Adipocyte (in vitro differentiated cells): Measurements from ENCODE around the gene ISG15.
"Not testable (repeated sequence)": the region's sequence is repeated elsewhere in the genome, so short reads cannot be mapped to it uniquely, and the experiment has no call there.

Source experiments
- DNase-seq: peaks from one replicate; pipeline ENCODE4 v3.0.0-alpha.2; 2015; ENCODE audit warnings: low read depth
- H3K27me3 ChIP-seq: replicated peaks from 2 replicates; pipeline ENCODE4 v1.7.0; 2013; ENCODE audit warnings: mild to moderate bottlenecking, low read length, moderate library complexity; ENCODE audit not compliant: control insufficient read depth, insufficient read depth
- H3K36me3 ChIP-seq: 2 replicates; pipeline ENCODE4 v1.7.0; 2013; ENCODE audit warnings: low read length, mild to moderate bottlenecking, moderate library complexity; ENCODE audit not compliant: control insufficient read depth, insufficient read depth, severe bottlenecking
- H3K4me1 ChIP-seq: 2 replicates; pipeline ENCODE4 v1.7.0; 2013; ENCODE audit warnings: mild to moderate bottlenecking, low read length, moderate library complexity; ENCODE audit not compliant: control insufficient read depth, insufficient read depth
- H3K4me3 ChIP-seq: 2 replicates; pipeline ENCODE4 v1.7.0; 2013; ENCODE audit warnings: mild to moderate bottlenecking, low read length, moderate library complexity
- H3K9ac ChIP-seq: 2 replicates; pipeline ENCODE4 v1.7.0; 2013; ENCODE audit warnings: mild to moderate bottlenecking, low read length, moderate library complexity
- H3K9me3 ChIP-seq: 2 replicates; pipeline ENCODE4 v1.7.0; 2013; ENCODE audit warnings: mild to moderate bottlenecking, low read length, moderate library complexity; ENCODE audit not compliant: control insufficient read depth

ISG15 gene

DNA sequence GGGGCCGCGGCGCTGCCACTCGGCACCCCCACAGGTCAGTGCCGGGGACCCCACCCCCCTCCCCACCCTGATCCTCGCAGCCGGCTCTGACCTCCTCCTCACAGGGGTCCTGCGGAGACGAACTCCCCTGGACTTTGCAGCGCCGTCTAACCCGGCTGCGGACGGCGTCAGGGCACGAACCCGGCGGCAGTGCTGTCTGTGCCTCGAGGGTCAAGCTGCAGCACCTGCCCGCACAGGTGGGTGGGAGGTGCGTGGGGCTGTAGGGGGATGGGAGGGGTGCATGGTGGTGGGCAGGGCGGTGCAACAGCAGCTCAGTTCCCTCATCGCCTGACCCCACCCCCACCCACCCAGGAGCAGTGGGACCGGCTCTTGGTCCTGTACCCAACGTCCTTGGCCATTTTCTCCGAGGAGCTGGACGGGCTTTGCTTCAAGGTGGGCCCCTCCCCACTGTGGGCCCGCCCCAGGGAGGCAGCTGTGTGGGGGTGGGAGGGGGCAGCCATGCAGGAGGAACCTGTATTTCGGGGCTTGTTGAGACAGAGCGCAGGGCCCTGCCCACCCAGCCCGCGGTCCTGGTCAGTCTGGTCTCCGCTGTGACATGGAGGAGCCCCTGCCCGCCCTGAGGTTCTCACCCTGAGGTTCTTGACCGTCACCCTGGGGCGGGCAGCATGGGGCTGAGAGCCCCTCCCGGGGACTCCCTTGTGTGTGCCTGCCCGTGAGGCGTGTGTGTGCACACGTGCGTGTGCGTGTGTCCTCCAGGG is 42.1 kb upstream of the ISG15 start:
- H3K36me3 ChIP-seq = no peaks in the 10 kb centered on the region
- peaks cover 42% of the 10 kb centered on the region for H3K27me3 ChIP-seq
- no peaks in the 10 kb centered on the region for H3K9me3 ChIP-seq
- H3K4me3 ChIP-seq = no peak overlapping the region
- H3K4me1 ChIP-seq = no peaks in the 10 kb centered on the region
- no peak overlapping the region for H3K9ac ChIP-seq
- DNase-seq = no peak

DNA sequence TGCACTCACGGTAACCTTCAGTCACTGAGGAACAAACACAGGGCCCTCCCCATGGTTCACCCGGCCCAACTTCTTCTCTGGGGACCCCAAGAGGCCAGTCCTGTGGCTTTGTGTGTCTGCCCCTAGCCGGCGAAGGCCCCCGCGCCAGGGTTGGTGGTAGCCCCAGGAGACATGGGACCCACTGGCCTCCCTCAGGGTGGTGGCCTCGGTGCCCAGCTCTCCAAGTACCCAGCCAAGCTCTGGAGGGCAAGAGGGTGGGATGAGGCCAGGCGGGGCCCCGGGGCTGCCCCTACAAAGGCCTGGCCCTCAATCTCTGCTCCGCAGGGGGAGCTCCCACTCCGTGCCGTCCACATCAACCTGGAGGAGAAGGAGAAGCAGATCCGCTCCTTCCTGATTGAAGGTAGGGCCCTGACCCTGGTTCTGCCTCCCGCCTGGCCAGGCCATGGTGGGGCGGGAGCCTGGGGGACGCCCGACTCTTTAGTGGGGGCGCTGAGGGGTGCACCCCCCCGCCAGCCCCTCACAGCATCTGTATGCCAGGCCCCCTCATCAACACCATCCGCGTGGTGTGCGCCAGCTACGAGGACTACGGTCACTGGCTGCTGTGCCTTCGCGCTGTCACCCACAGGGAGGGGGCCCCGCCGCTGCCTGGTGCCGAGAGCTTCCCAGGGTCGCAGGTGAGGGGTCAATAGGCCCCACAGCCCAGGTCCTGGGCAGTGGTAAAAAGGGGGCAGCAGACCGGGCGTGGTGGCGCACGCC is 41.4 kb upstream of the ISG15 start:
- H3K4me1 ChIP-seq = no peaks in the 10 kb centered on the region
- no peaks in the 10 kb centered on the region for H3K9me3 ChIP-seq
- no peaks in the 10 kb centered on the region for H3K36me3 ChIP-seq
- no peak for DNase-seq
- H3K27me3 ChIP-seq = peaks cover 45% of the 10 kb centered on the region
- no peak overlapping the region for H3K4me3 ChIP-seq
- H3K9ac ChIP-seq = no peak overlapping the region

DNA sequence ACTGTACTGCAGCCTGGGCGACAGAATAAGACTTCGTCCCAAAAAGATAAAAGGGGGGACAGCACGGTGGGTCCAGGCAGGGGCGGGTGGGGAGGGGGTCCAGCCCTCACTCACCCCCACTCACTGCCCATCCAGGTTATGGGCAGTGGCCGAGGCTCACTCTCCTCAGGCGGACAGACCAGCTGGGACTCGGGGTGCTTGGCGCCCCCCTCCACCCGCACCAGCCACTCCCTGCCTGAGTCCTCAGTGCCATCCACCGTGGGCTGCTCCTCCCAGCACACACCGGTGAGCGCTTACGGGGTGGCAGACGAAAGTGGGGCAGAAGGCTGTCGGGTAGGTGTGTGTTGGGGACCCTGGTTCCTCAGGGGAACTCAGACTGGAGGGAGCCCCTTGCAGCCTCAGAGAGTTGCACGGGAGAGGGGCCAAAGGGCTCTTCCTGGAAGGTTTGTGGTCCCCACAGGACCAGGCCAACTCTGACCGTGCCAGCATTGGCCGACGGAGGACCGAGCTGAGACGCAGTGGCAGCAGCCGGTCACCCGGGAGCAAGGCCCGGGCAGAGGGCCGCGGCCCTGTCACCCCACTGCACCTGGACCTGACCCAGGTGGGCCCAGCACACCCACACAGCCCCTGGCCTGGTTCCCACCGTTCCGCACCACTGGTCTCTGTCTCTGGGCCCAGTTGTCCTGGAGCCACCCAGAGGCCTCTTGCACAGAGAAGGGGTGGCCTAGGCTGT is 40.4 kb upstream of the ISG15 start:
- Histone ChIP-seq H3K27me3 (peaks cover 39% of the 10 kb centered on the region), H3K9me3 (no peaks in the 10 kb centered on the region), H3K9ac (no peak overlapping the region), H3K4me3 (no peak overlapping the region), H3K36me3 (no peaks in the 10 kb centered on the region), H3K4me1 (no peaks in the 10 kb centered on the region)
- DNase-seq = no peak

DNA sequence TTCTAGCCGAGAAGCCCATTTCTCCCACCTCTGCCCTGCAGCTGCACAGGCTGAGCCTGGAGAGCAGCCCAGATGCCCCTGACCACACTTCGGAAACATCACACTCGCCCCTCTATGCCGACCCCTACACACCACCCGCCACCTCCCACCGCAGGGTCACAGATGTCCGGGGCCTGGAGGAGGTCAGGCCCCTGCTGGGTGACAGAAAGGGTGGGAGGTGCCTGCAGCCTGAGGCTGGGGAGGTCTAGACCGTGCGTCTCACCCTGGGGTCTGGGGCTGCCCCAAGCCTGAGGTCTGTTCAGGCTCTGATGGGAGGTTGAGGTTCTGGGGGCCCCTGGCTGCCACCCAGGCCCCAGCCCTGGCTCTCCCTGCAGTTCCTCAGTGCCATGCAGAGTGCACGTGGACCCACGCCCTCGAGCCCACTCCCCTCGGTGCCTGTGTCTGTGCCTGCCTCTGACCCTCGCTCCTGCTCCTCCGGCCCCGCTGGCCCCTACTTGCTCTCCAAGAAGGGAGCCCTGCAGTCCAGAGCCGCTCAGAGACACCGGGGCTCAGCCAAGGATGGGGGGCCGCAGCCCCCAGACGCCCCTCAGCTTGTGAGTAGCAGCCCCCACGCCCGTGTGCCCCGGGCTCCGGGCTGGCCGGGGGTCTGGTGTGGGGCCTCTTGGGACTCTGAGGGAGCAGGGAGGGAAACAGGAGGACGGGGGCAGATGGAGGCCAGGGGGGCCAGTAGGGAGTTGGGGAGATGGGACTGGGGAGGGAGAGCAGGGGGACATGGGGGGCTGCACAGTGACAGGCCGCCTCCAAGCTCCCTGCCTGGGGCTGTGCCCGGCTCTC is 39.6 kb upstream of the ISG15 start:
- H3K4me1 ChIP-seq = no peaks in the 10 kb centered on the region
- no peaks in the 10 kb centered on the region for H3K36me3 ChIP-seq
- H3K27me3 ChIP-seq = peaks cover 31% of the 10 kb centered on the region
- no peak overlapping the region for H3K4me3 ChIP-seq
- H3K9ac ChIP-seq = no peak overlapping the region
- H3K9me3 ChIP-seq = no peaks in the 10 kb centered on the region
- no peak for DNase-seq

DNA sequence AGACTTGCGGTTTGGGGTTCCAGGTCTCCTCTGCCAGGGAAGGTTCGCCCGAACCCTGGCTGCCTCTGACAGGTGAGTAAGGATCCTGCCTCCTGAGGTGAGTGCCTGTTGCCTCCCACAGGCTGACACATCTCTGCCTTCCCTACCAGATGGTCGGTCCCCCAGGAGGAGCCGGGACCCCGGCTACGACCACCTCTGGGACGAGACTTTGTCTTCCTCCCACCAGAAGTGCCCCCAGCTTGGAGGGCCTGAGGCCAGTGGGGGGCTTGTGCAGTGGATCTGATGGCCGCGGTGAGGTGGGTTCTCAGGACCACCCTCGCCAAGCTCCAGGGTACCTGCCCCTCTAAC is 39.0 kb upstream of the ISG15 start:
- H3K9ac ChIP-seq = no peak overlapping the region
- H3K9me3 ChIP-seq = no peaks in the 10 kb centered on the region
- no peak for DNase-seq
- no peak overlapping the region for H3K4me3 ChIP-seq
- H3K36me3 ChIP-seq = no peaks in the 10 kb centered on the region
- no peaks in the 10 kb centered on the region for H3K4me1 ChIP-seq
- peaks cover 30% of the 10 kb centered on the region for H3K27me3 ChIP-seq

DNA sequence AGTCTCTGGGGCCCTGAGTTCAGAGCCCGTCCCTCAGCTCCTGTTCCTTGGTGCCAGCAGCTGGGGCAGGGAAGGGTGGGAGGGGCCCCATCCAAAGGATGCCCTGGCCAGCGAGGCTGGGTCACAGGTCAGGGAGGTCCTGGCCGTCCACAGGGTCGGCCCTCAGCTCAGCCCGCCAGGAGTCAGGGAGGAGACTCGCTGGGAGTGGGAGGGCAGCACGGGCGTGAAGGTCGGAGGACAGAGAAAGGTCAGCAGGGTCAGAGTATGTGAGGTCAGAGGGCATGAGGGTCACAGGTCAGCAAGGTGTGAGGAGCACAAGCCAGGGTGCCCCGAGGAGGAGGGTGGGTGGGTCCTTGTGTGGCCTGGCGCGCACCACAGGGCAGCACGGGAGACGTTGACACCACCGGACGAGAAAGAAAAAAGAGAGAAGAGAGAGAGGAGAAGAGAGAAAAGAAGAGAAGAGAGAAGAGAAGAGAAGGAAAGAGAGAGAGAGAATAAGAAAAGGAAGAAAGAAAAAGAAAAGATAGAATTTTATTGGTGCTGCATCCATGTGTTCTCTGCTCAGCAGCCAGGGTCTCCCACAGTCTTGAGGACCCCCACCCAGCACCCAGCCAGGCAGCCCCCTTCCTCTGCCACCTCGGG is 38.5 kb upstream of the ISG15 start:
- no peak overlapping the region for H3K9ac ChIP-seq
- H3K9me3 ChIP-seq = no peaks in the 10 kb centered on the region
- no peaks in the 10 kb centered on the region for H3K4me1 ChIP-seq
- peaks cover 33% of the 10 kb centered on the region for H3K27me3 ChIP-seq
- no peaks in the 10 kb centered on the region for H3K36me3 ChIP-seq
- H3K4me3 ChIP-seq = no peak overlapping the region
- no peak for DNase-seq

DNA sequence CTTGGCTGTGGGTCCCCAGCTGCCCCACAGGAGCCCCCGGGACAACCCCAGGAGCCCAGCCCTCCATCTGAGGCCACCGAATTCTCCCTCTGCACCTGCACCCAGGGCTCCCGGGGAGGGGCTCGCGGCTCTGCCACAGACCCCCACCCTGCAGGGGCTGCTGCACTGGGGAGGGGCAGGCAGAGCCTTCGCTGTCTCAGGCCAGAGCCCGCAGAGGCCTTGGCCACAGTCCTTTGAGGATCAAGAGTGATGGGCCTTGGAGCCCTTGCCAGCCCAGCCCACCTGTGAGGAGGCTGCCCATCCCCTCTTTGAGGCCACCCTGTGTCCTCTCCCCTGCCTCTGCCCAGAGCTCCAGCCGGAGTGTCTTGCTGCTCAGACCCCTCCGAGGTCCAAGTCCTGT is 37.9 kb upstream of the ISG15 start:
- peaks cover 33% of the 10 kb centered on the region for H3K27me3 ChIP-seq
- no peak overlapping the region for H3K4me3 ChIP-seq
- H3K4me1 ChIP-seq = no peaks in the 10 kb centered on the region
- no peak overlapping the region for H3K9ac ChIP-seq
- DNase-seq = no peak
- H3K9me3 ChIP-seq = no peaks in the 10 kb centered on the region
- no peaks in the 10 kb centered on the region for H3K36me3 ChIP-seq

DNA sequence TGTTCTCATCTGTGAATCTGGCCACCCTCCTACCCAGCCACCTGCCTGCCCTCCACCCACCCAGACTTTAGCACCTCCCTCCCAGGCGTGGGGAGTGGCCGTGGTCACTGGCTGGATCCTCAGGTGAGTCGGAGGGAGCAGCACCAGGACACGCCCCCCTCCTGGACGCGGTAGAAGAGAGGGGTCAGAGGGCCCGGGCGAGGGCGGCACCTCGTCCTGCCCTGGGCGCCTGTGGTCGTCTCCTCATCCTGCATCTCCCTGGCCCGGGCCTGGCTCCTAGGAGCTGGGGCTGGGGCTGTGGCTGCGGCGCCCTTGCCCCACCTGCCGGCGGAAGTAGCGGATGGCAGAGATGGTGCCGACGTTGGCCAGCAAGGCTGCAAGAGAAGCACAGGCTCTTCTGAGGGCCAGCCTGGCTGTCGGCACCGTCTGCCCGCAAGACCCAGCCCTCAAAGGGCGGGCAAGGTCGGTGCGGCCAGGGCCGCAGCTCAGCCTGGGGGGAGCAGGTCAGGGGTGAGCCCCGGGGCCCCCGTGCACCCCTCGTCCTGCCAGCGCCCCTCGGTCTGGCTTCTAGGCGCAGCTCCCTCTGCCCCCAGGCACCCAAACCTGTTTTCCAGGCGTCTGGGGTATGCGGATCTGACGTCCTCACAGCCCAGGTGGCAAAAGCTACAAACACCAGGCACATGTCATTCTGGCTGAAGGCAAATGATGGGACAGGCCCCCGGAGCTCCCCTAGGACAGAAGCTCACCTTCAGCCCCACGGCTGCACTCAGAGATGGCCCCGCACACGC is 37.2 kb upstream of the ISG15 start:
- Histone ChIP-seq H3K9me3 (no peaks in the 10 kb centered on the region), H3K27me3 (peaks cover 34% of the 10 kb centered on the region), H3K4me1 (no peaks in the 10 kb centered on the region), H3K9ac (no peak overlapping the region), H3K36me3 (no peaks in the 10 kb centered on the region), H3K4me3 (no peak overlapping the region)
- DNase-seq = peak; percentile 80

DNA sequence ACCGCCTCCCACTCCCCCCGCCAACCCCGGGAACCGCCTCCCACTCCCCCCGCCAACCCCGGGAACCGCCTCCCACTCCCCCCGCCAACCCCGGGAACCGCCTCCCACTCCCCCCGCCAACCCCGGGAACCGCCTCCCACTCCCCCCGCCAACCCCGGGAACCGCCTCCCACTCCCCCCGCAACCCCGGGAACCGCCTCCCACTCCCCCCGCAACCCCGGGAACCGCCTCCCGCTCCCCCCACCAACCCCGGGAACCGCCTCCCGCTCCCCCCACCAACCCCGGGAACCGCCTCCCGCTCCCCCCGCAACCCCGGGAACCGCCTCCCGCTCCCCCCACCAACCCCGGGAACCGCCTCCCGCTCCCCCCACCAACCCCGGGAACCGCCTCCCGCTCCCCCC is 36.5 kb upstream of the ISG15 start:
- not testable (repeated sequence) for H3K4me1 ChIP-seq, DNase-seq, H3K9me3 ChIP-seq, H3K9ac ChIP-seq, H3K4me3 ChIP-seq, H3K36me3 ChIP-seq
- peaks cover 41% of the 10 kb centered on the region for H3K27me3 ChIP-seq
